NB4 (cell line): ENCODE measurements around the gene CEP131.

Experiments
- CTCF ChIP-seq: IDR thresholded peaks from one replicate; pipeline ENCODE4 v1.5.1; 2012; ENCODE audit warnings: low read depth, low read length
- POLR2A ChIP-seq: IDR thresholded peaks from 2 replicates; pipeline ENCODE4 v1.6.1; 2011; ENCODE audit warnings: mild to moderate bottlenecking; ENCODE audit not compliant: insufficient read length; ENCODE audit errors: extremely low read depth

DNA sequence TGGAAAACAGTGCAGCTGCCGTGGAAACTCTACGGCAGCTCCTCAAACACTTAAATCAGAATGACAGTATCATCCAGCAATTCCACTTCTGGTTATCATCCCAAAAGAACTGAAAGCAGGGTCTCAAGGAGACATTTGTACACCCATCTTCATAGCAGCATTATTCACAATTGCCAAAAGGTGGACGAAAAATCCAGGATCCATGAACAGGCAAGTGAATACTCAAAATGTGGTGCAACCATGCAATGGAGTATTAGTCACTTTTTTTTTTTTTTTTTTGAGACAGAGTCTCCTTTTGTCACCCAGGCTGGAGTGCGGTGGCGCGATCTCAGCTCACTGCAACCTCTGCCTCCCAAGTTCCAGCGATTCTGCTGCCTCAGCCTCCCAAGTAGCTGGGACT lies 46.1 kb downstream of the CEP131 start:
- no peak for TF ChIP-seq CTCF
- TF ChIP-seq POLR2A = no peak
